ENCODE measurements around the gene SLC4A1.

- TF ChIP-seq EP300 (IDR thresholded peaks at IDR 0.05) (no peak), POLR2A (IDR thresholded peaks at IDR 0.05) (no peak)
- TF ChIP-seq, protein P1, sequence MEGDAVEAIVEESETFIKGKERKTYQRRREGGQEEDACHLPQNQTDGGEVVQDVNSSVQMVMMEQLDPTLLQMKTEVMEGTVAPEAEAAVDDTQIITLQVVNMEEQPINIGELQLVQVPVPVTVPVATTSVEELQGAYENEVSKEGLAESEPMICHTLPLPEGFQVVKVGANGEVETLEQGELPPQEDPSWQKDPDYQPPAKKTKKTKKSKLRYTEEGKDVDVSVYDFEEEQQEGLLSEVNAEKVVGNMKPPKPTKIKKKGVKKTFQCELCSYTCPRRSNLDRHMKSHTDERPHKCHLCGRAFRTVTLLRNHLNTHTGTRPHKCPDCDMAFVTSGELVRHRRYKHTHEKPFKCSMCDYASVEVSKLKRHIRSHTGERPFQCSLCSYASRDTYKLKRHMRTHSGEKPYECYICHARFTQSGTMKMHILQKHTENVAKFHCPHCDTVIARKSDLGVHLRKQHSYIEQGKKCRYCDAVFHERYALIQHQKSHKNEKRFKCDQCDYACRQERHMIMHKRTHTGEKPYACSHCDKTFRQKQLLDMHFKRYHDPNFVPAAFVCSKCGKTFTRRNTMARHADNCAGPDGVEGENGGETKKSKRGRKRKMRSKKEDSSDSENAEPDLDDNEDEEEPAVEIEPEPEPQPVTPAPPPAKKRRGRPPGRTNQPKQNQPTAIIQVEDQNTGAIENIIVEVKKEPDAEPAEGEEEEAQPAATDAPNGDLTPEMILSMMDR (IDR thresholded peaks at IDR 0.05): no peak
Observed at GRCh38 chr17:44272321-44272951, 4.5 kb upstream of the SLC4A1 start.
